ENCODE results near the gene INPP4B.

- TF ChIP-seq, protein P1, sequence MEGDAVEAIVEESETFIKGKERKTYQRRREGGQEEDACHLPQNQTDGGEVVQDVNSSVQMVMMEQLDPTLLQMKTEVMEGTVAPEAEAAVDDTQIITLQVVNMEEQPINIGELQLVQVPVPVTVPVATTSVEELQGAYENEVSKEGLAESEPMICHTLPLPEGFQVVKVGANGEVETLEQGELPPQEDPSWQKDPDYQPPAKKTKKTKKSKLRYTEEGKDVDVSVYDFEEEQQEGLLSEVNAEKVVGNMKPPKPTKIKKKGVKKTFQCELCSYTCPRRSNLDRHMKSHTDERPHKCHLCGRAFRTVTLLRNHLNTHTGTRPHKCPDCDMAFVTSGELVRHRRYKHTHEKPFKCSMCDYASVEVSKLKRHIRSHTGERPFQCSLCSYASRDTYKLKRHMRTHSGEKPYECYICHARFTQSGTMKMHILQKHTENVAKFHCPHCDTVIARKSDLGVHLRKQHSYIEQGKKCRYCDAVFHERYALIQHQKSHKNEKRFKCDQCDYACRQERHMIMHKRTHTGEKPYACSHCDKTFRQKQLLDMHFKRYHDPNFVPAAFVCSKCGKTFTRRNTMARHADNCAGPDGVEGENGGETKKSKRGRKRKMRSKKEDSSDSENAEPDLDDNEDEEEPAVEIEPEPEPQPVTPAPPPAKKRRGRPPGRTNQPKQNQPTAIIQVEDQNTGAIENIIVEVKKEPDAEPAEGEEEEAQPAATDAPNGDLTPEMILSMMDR (IDR thresholded peaks at IDR 0.05; ENCODE audit: low read depth, low read length), result no peak
- no peak for TF ChIP-seq EZH2phosphoT487 (IDR thresholded peaks at IDR 0.05; ENCODE audit: low read depth)
Measured at GRCh38 chr4:142393127-142393526, 453.0 kb downstream of the INPP4B start.
